ENCODE results near the gene TNNC1.

The TNNC1 gene

DNA sequence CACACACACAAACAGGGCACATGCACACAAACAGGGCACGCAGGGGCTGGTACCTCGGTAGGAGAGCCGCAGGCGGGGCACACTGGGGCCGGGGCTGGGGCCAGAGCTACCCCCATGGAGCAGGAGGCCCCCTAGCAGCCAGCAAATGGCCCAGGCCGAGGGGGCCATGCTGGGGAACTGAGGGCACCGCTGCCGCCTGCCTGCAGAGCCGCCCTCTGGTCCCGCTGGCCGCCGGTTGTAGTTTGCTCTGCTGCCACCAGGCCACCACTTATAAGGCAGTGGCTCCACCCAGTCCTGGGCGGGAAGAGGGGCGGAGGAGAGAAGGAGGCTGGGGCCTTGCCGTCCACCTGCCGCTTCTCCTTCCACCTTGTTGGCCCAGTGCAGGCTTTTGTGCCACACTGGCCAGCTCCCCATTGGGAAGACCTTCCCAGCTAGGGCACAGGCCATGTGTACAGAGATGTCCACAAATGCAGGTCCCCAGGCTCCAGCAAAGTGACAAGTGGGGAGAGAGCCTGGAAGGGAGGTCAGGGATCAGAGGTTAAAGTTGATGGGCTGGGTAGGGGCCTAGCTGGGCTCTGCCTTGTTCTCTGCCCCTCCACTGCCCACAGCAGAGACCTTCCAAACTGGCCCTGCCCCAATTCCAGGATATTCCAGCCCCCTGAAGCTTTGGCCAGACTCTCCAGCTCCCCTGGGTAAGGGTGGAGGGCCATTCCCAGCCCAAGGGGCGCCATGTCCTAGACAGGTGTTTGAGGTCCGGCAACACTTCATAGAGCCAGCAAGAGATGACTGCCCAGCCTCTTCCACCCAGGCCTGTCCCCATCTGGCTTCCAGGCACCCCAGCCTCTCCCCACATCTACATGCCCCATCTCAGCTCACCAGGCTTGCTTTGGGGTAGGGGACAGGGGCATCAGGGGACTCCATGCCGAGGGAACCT is 8.7 kb downstream of the TNNC1 start, which contains the start of gene SEMA3G:
Gene SEMA3G (minus strand): TSS at position 244 of the 934 bp plus-strand sequence. CDS start 76 bp downstream, at position 168.
- DNase-seq (ENCODE audit: low read depth): peak; percentile 54
- H3K4me3 ChIP-seq (replicated peaks; ENCODE audit: low read depth, low read length): no peak within 1 kb of the TSS
- TF ChIP-seq, protein P1, sequence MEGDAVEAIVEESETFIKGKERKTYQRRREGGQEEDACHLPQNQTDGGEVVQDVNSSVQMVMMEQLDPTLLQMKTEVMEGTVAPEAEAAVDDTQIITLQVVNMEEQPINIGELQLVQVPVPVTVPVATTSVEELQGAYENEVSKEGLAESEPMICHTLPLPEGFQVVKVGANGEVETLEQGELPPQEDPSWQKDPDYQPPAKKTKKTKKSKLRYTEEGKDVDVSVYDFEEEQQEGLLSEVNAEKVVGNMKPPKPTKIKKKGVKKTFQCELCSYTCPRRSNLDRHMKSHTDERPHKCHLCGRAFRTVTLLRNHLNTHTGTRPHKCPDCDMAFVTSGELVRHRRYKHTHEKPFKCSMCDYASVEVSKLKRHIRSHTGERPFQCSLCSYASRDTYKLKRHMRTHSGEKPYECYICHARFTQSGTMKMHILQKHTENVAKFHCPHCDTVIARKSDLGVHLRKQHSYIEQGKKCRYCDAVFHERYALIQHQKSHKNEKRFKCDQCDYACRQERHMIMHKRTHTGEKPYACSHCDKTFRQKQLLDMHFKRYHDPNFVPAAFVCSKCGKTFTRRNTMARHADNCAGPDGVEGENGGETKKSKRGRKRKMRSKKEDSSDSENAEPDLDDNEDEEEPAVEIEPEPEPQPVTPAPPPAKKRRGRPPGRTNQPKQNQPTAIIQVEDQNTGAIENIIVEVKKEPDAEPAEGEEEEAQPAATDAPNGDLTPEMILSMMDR (IDR thresholded peaks at IDR 0.05; ENCODE audit: low read length, missing control alignments): peak; percentile 43

DNA sequence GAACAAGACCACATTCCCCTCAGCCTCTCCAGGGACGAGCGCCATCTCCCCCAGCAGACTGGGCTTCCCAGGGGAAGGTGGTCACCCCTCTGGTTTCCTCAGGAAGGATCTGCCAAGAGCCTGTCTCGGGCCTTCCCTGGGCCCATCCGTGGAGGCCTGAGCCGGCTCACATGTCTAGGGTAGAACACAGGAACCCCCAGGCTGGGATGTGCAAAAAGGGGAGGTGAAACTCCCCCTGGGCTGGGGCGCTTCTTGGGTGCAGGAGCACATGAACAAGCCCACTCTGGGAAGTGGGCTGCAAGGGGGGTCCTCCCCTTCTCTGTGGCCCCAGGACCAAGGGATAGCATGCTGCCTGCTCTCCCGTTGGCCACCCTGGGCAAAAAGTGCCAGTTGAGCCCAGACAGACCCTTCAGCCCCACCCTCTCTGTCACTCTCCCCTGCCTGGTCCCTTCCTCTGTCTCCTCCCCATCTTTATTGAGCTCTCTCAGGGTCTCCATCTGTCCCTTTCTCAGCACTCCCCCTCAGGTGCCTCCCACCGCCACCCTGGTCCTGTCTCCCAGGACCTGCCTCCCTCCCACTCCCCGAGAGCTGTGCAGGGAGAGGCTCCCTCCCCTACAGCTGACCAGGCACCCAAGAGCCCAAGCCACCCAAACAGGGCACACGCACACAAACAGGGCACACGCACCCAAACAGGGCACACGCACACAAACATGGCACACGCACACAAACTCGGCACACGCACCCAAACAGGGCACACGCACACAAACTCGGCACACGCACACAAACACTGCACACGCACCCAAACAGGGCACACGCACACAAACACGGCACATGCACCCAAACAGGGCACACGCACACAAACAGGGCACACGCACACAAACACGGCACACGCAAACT is 9.8 kb downstream of the TNNC1 start:
- DNase-seq (ENCODE audit: low read depth): no peak
- no peak overlapping the region for H3K4me3 ChIP-seq (replicated peaks; ENCODE audit: low read depth, low read length)

DNA sequence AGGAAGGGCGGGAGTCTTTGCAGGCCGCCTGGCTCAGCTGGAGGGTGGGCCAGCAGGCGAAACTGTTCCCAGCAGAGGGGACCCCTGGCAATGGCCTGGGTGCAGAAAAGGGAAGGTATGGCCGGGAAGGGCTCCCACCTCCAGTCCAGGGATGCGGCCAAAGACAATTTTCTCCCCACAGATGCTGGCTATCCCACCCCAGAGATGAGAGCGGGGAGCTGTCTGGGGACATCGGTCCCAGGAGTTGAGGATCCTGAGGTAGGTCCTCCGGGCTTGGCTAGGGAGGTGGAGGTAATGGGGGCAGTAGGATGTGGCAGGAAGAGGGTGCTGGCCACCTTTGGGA is 10.6 kb downstream of the TNNC1 start:
- DNase-seq (ENCODE audit: low read depth): no peak
- TF ChIP-seq, protein P1 (IDR thresholded peaks at IDR 0.05; ENCODE audit: low read length, missing control alignments): no peak
- H3K4me3 ChIP-seq (replicated peaks; ENCODE audit: low read depth, low read length): no peak overlapping the region

More for the DNA sequence above, 9.8 kb downstream of the TNNC1 start:
- TF ChIP-seq, protein P1 (IDR thresholded peaks at IDR 0.05; ENCODE audit: low read length, missing control alignments): no peak

DNA sequence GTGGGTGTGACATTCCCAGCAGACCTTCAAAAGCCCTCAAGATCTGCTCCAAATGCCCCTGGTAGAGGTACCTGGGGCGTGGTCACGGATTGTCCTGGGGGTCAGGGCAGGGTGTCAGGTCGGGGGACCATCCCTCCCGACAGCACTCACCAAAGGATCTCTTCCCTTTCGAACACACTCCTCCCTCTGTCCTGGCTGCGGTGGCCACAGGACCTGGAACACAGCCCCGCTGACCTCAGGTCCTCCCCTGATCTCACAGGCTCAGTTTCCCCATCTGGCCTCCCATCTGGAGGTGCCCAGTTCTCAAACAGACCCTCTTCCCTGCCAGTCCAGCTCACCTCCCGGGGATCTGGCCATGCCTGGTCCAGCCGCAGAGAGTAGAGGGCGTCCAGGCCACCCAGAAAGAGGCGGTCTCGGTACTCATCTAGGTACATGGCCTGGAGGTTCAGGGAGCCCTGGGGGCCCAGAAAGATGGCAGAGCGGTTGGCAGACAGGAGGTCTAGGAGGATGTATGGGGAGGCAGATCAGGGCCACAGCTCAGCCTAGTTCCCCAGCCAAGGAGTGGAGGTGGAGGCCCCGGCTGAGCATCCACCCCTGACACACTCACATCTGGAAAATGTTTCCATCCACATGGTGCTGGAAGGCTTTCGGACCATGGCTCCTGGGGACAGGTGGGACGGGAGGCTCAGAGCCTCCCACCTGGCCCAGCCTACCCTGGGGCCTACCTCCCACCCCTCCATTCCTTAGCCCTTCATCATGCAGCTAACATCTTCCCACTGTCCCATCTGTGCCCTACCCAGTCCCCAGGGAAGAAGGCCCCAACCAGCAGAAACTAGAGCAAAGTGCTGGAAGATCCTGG is 11.2 kb downstream of the TNNC1 start:
- DNase-seq (ENCODE audit: low read depth): no peak

DNA sequence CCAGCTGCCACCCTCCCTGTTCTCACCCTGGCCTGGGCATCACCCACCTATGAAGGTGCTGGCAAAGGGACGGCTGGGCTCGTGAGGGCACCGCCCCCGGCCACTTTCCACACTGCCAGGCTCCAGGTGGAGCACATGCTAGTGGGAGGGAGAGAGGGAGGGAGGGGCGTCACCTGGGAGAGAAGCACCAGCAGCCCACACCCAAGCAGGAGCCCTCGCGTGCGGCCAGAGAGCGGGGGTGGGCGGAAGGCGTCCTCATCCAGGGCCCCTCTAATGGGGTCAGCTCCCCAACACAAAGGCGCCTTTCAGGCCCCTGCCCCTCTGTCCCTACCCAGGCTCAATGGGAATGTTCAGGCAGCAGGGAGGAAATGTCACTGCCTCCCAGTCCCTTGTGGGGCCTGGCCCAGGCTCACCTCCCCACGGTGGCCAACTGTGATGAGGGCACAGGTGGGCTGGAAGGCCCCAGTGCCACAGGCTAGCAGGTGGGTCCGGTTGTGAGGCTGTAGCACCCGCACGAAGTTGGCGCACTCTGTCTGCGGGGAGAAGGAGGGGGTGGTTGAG is 12.0 kb downstream of the TNNC1 start:
- no peak overlapping the region for H3K4me3 ChIP-seq (replicated peaks; ENCODE audit: low read depth, low read length)
- no peak for DNase-seq (ENCODE audit: low read depth)
- TF ChIP-seq, protein P1 (IDR thresholded peaks at IDR 0.05; ENCODE audit: low read length, missing control alignments): no peak

More for the DNA sequence above, 11.2 kb downstream of the TNNC1 start:
- no peak overlapping the region for H3K4me3 ChIP-seq (replicated peaks; ENCODE audit: low read depth, low read length)
- TF ChIP-seq, protein P1 (IDR thresholded peaks at IDR 0.05; ENCODE audit: low read length, missing control alignments): no peak
